Gastrocnemius medialis (tissue), 4 donors: ENCODE results near the gene INCA1.

ENCODE experiments used
- CTCF ChIP-seq, 5 experiments: fragments of 450-650 bp in 3 of 5; fragments of 200-600 bp in 2 of 5; sonication (generic) in 2 of 5; IDR thresholded peaks in 4 of 5; conservative IDR thresholded peaks in 1 of 5; 1 replicate in 4 of 5; 2 replicates in 1 of 5; pipeline ENCODE4 v1.5.1; 2016 to 2019; ENCODE audit warnings: antibody characterized with exemption in 5 of 5, mild to moderate bottlenecking in 3 of 5, moderate library complexity in 3 of 5
- POLR2A ChIP-seq, 2 donors: fragments of 450-650 bp; IDR thresholded peaks; one replicate each; pipeline ENCODE4 v1.6.1; 2017; ENCODE audit warnings: antibody characterized with exemption in 2 of 2, mild to moderate bottlenecking in 2 of 2, moderate library complexity in 2 of 2

- TF ChIP-seq CTCF (IDR thresholded peaks at IDR 0.05 in 4 of 5, conservative IDR thresholded peaks at IDR 0.05 in 1 of 5) = no peak
- TF ChIP-seq POLR2A (IDR thresholded peaks at IDR 0.05) = no peak
Measured at GRCh38 chr17:4958102-4958501, 39.2 kb downstream of the INCA1 start.
